ENCODE measurements around the gene AKAP7. TPM values are rescaled to one million over a fixed set of nuclear protein-coding genes. Genes with fewer than 3 reads are reported as not detected.

Gene AKAP7
- total RNA-seq, 1 experiment from 2014 or later: 3.1 TPM

GRCh38 chr6:131231891-131232290, 96.6 kb downstream of the AKAP7 start:
- ATAC-seq (no peak), DNase-seq (ENCODE audit: low read depth, low spot score) (no peak)
- no peaks in the 10 kb centered on the region for H3K9me2 ChIP-seq (ENCODE audit: insufficient read depth)
- ChIA-PET RAD21 (ENCODE audit: low non-redundant PET in 1 of 2, low total read pairs in 2 of 2, uncharacterized antibody in 2 of 2, unreplicated experiment in 2 of 2) (no interaction called here), POLR2A (no interaction called here), CTCF (no interaction called here)
- no peak overlapping the region for H3K4me2 ChIP-seq (ENCODE audit: low read length)
- no peak overlapping the region for H3K9ac ChIP-seq (ENCODE audit: low read length)
- no peaks in the 10 kb centered on the region for H3K36me3 ChIP-seq (ENCODE audit: control insufficient read depth in 1 of 2, insufficient read depth in 2 of 2, low read length in 2 of 2)
- intact Hi-C loops (cut with micrococcal nuclease): no loop called here
- H3K4me3 ChIP-seq (replicated peaks in 1 of 2; ENCODE audit: low read depth in 1 of 2, low read length in 2 of 2): no peak overlapping the region
- no peak overlapping the region for H2AFZ ChIP-seq (ENCODE audit: low read depth, low read length, poor library complexity, severe bottlenecking)
- no peak overlapping the region for H3K27ac ChIP-seq (ENCODE audit: low read depth, low read length)
- no TSS peak for BruUV-seq (replicated peaks)
- H4K20me1 ChIP-seq (ENCODE audit: insufficient read depth): no peaks in the 10 kb centered on the region
- H3K9me3 ChIP-seq (ENCODE audit: control insufficient read depth in 1 of 2, insufficient read depth in 1 of 2, low read depth in 1 of 2, low read length in 2 of 2): no peaks in the 10 kb centered on the region
- H3K27me3 ChIP-seq (ENCODE audit: insufficient read depth, low read length): no peaks in the 10 kb centered on the region
- no peaks in the 10 kb centered on the region for H3K79me2 ChIP-seq (ENCODE audit: insufficient read depth, low read length)
- H3K4me1 ChIP-seq (ENCODE audit: control insufficient read depth in 1 of 2, insufficient read depth in 2 of 2, low read length in 2 of 2): no peaks in the 10 kb centered on the region
- TF ChIP-seq POLR2A (IDR thresholded peaks at IDR 0.05; ENCODE audit: borderline replicate concordance, extremely low read depth, insufficient read depth, insufficient read length) (no peak), EZH2phosphoT487 (IDR thresholded peaks at IDR 0.05; ENCODE audit: borderline replicate concordance) (no peak), ZBTB33 (IDR thresholded peaks at IDR 0.05; ENCODE audit: extremely low read depth, insufficient replicate concordance, low read length) (no peak), SP1 (IDR thresholded peaks at IDR 0.05; ENCODE audit: low read depth) (no peak), CTCF (IDR thresholded peaks at IDR 0.05 in 2 of 3, conservative IDR thresholded peaks at IDR 0.05 in 1 of 3; ENCODE audit: borderline replicate concordance in 1 of 3, insufficient read depth in 1 of 3, low read depth in 2 of 3, low read length in 2 of 3) (no peak), RAD21 (IDR thresholded peaks at IDR 0.05; ENCODE audit: low read depth) (no peak), CBX3 (IDR thresholded peaks at IDR 0.05; ENCODE audit: low read depth) (no peak), SRF (IDR thresholded peaks at IDR 0.05; ENCODE audit: low read depth) (no peak), TCF7L2 (IDR thresholded peaks at IDR 0.05; ENCODE audit: borderline replicate concordance, extremely low read depth, insufficient read depth, insufficient read length) (no peak), EZH2 (IDR thresholded peaks at IDR 0.05) (no peak), EGR1 (IDR thresholded peaks at IDR 0.05; ENCODE audit: low read depth) (no peak), ELF1 (IDR thresholded peaks at IDR 0.05; ENCODE audit: borderline replicate concordance, low read depth) (no peak), MAX (IDR thresholded peaks at IDR 0.05) (no peak), REST (IDR thresholded peaks at IDR 0.05; ENCODE audit: low read depth) (no peak)
